Measurements from ENCODE around the gene OBP2B.

The OBP2B gene

GRCh38 chr9:133204993-133205336, 4.1 kb downstream of the OBP2B start:
- FAIRE-seq (no peak), DNase-seq (ENCODE audit: insufficient read length, low spot score) (no peak)
- TF ChIP-seq POLR2A (IDR thresholded peaks at IDR 0.05; ENCODE audit: low read depth, low read length), result no peak

GRCh38 chr9:133204335-133204992, 4.6 kb downstream of the OBP2B start:
- no peak for FAIRE-seq
- DNase-seq (ENCODE audit: insufficient read length, low spot score), result no peak
- no peak for TF ChIP-seq POLR2A (IDR thresholded peaks at IDR 0.05; ENCODE audit: low read depth, low read length)

DNA sequence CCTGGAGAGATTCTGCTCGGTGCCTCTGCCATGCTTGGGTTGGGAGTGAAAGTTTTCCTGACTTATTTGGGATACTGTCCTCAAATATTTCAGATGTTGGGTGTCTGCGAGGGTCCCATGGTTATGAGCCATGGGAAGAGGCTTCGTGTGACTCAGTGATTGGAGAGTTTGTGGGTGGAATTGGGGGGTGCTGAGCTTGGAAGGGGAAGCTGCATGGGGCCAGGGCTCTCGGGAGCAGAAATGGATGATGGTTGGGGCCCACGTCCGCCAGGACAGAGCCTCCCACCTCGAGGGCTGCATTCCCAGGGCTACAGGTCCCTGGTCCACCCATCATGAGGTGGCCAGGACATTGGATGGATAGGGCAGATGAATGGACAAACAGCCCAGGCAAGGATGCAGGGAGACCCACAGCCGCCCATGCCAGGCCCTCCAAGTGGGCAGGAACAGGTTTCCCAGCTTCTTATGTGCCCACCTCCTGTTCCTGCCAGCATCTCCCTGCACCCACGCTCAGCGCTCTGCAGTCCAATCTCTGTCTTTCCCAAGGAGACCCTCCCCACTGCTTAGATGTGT, 5.5 kb downstream of the OBP2B start:
- no peak for TF ChIP-seq POLR2A (IDR thresholded peaks at IDR 0.05; ENCODE audit: low read depth, low read length)
- DNase-seq (ENCODE audit: insufficient read length, low spot score) (no peak), FAIRE-seq (no peak)

DNA sequence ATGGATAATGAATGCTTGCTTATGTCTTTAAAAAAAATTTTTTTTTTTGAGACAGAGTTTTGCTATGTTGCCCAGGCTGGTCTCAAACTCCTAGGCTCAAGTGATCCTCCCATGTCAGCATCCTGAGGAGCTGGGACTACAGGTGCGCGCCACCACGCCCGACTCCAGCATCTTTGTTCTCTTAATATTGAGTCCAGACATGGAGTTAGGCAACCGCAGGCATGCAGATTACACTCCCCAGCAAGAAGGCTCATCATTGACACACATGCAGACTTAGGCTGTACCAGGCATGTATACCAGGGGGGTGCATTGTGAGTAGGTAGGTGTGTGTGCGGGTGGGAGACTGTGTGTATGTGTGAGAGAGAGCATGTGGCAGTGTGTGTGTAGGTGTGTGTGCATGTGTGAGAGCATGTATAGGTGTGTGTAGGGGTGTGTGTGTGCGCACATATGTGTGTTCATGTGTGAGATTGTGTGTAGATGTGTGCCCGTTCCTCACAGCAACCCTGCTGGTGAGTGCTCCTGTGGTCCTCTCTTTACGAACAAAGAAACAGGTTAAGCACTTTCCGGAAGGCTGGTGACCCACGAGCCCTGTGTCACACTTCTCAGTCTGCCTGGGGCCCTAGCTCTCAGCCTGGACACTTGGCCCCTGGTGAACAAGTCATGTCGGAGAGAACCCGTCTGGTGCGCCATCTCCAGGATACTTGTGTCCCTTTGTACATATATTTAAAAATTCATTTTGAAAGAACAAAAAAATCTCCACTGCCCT, 6.2 kb downstream of the OBP2B start:
- FAIRE-seq (no peak), DNase-seq (ENCODE audit: insufficient read length, low spot score) (no peak)
- TF ChIP-seq POLR2A (IDR thresholded peaks at IDR 0.05; ENCODE audit: low read depth, low read length), result no peak

DNA sequence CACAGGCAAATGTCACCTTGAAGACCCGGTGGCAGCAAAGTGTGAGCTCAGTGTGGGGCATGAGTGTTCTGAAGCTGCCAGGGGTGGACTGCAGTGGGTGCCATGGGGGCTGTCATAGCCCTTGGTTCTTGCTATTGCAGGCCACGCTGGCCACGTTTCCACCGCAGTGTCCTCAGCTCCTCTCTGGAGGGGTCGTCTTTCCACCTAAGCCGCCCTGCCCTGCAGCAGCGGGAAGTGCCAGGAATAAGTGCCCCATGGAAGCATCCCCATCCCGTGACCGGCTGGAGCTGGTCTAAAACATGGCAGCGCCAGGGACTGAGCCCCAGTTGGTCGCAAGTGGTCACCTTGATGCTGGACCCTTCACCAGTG, 6.9 kb downstream of the OBP2B start:
- FAIRE-seq (no peak), DNase-seq (ENCODE audit: insufficient read length, low spot score) (no peak)
- no peak for TF ChIP-seq POLR2A (IDR thresholded peaks at IDR 0.05; ENCODE audit: low read depth, low read length)

DNA sequence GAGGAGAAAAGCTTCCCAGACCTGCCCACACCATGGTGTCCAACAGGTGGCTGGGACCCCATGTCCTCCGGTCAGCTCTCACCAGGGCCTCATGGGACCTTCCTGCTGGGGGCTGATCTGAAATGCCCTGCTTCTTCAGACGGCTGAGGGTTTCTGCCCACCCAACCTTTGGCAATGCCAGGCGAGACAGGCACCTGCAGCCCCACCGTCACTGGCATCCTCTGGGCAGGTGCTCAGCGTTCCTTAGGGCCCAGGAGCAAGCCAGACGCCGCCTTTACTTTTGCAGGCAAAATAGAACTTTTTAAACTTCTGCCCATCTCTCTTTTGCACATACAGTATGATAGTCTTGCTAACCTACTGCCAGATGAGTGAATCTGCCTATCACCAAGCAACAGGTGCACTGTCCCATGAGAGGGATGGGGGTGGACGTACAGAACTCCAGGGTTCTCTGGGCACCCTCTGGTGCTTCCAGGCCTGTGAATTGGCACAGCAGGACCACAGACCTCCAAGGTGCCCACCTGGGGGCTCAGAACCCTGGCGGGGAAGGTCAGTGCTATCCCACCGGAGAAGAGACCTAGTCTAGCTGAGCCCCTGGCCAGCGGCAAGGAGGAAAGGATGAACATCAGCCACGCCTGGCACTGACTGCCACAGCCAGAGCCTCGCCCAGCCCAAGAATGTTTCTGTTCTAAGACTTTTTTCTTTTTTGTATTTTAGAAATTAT, 7.5 kb downstream of the OBP2B start:
- DNase-seq (ENCODE audit: insufficient read length, low spot score) (no peak), FAIRE-seq (no peak)
- TF ChIP-seq POLR2A (IDR thresholded peaks at IDR 0.05; ENCODE audit: low read depth, low read length), result no peak

DNA sequence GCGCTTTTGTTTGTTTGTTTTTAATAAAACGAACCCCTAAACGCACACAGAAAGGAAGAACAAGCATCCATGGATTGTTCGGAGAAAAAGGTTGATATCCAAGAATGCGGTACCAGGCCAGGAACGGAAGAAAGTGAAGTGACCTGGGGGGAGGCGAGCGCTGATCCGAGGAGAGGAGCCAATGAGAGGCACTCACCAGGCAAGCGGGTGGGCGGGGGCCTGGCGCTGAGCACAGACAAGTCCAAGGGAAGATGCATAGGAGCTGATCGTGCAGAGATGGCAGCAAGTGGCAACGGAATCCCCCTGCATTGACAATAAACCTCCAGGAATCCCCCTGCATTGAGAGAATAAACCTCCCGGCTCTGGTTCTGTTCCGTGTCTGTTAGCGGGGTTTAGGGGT, 8.4 kb downstream of the OBP2B start:
- TF ChIP-seq POLR2A (IDR thresholded peaks at IDR 0.05; ENCODE audit: low read depth, low read length), result no peak
- DNase-seq (ENCODE audit: insufficient read length, low spot score), result no peak
- FAIRE-seq, result no peak

DNA sequence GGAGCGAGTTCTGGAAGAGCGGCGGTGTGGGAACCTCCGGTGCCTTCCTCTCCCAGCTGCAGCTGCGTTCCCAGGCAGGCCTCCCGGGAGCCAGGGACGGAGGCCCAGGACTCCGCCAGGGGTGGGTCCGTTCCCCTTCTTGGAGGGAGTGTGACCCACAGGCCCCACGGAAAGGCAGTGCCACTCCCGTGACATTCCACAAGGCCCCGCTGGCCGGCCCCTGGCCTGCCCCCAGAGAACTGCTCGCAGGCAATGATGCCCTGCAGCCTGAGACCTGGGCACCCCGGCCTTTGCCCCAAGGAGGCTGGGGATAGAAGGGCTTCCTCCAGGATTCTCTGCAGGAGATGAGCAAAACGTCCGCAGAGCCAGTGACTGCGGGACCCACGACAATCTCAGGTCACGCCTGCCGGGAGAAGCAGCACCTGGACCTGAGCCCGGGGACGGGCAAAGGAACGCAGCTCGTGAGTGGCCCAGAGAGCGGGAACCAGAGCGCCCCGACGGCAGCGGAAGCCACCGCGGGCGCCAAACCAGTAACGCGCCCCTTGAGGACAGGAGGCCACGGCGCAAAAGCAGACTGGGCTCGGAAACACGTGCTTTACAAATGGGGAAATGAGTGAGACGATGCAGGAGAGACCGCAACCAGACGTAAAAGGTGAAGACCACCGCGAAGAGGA, 9.3 kb downstream of the OBP2B start:
- FAIRE-seq (no peak), DNase-seq (ENCODE audit: insufficient read length, low spot score) (no peak)

GRCh38 chr9:133195029-133195428, 14.0 kb downstream of the OBP2B start:
- no peak for TF ChIP-seq POLR2A (IDR thresholded peaks at IDR 0.05; ENCODE audit: low read depth, low read length)
- FAIRE-seq (no peak), DNase-seq (ENCODE audit: insufficient read length, low spot score) (no peak)

More for the DNA sequence above, 9.3 kb downstream of the OBP2B start:
- TF ChIP-seq POLR2A (IDR thresholded peaks at IDR 0.05; ENCODE audit: low read depth, low read length), result no peak

- no peak for FAIRE-seq
- TF ChIP-seq POLR2A (IDR thresholded peaks at IDR 0.05; ENCODE audit: low read depth, low read length), result no peak
- no peak for DNase-seq (ENCODE audit: insufficient read length, low spot score)
These were observed 14.5 kb downstream of the OBP2B start for GRCh38 chr9:133194597-133194996.

- FAIRE-seq (no peak), DNase-seq (ENCODE audit: insufficient read length, low spot score) (no peak)
- TF ChIP-seq POLR2A (IDR thresholded peaks at IDR 0.05; ENCODE audit: low read depth, low read length), result no peak
These were observed 17.1 kb downstream of the OBP2B start for GRCh38 chr9:133191989-133192388.

DNA sequence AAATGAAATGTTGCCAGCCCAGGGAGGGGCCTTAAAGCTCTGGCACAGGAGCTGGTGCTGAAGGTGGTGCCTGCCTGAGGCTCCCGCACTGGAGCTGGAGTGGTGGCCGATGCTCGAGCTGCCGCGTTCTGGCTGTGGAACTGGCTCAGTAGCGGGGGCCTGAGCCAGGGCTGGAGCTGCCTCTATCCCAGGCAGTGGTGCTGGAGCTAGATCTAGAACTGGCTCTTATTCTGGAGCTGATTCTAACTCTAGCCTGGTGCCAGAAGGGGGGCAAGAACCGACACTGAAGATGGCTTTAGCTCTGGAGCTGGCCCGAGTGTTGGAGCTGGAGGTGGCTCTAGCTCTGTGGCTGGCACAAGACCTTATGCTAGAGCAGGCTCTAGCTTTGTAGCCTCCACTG, 19.2 kb downstream of the OBP2B start:
- TF ChIP-seq POLR2A (IDR thresholded peaks at IDR 0.05; ENCODE audit: low read depth, low read length), result no peak
- FAIRE-seq (no peak), DNase-seq (ENCODE audit: insufficient read length, low spot score) (no peak)

GRCh38 chr9:133188843-133189180, 20.2 kb downstream of the OBP2B start:
- DNase-seq (ENCODE audit: insufficient read length, low spot score) (no peak), FAIRE-seq (no peak)
- TF ChIP-seq POLR2A (IDR thresholded peaks at IDR 0.05; ENCODE audit: low read depth, low read length), result no peak

Measured in H54 (cell line).